ENCODE data around the gene SMARCB1. TPM values are rescaled to one million over a fixed set of nuclear protein-coding genes. Genes with fewer than 3 reads are reported as not detected.
A peak's percentile ranks its signal among the peaks of the same experiment; 100 is the strongest.

SMARCB1 gene
- total RNA-seq: 100 to 1,000 TPM; 113 to 120 TPM
- 40.4 TPM for polyA plus RNA-seq

DNA sequence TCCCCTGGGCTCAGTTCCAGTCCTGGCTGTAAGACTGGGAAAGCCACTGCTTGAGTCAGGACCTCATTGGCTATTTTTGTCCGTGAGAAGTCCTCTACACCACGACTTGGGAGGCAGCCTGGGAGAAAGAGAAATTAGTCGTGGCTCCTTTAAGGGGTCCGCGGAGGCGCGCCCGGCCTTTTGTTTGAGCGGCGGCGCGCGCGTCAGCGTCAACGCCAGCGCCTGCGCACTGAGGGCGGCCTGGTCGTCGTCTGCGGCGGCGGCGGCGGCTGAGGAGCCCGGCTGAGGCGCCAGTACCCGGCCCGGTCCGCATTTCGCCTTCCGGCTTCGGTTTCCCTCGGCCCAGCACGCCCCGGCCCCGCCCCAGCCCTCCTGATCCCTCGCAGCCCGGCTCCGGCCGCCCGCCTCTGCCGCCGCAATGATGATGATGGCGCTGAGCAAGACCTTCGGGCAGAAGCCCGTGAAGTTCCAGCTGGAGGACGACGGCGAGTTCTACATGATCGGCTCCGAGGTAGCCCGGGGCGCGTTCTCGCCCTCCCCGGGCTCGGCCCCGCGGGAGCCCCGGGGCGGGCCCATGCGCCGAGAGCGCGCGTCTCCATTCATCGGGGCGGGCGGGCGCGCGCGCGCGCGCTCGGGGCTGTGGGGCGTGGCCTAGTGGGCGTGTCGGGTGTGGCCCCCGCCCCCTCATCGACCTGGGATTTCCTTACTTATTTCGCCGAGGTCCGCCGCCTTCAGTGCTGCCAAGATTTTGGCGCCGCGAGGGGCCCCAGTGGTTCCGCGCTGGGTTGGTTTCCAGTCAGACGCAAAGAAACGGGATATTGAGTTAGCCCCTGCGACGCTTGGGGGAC lies at the start of gene SMARCB1:
Gene SMARCB1, plus strand, starts transcription at position 215 of the 848 bp plus-strand sequence. Its CDS starts 204 bp downstream, at position 419.
- Histone ChIP-seq H3K9me3 (ENCODE audit: low read length) (no peaks in the 10 kb centered on the region), H3K27me3 (ENCODE audit: insufficient read depth, low read length, poor library complexity, severe bottlenecking) (no peaks in the 10 kb centered on the region), H3K4me3 (ENCODE audit: low read length) (peak within 1 kb of the TSS; percentile 72), H3K27ac (ENCODE audit: low read depth, low read length) (peak within 1 kb of the TSS; percentile 87), H3K4me1 (ENCODE audit: insufficient read depth, low read length) (peaks cover 30% of the 10 kb centered on the region), H3K36me3 (ENCODE audit: insufficient read depth, low read length) (peaks cover 6% of the 10 kb centered on the region)
- Mint-ChIP-seq H3K9me3 (no peaks in the 10 kb centered on the region), H3K4me1 (peaks cover 29 to 51% (median 30%) of the 10 kb centered on the region in 3 donors), H3K27ac (peak within 1 kb of the TSS; percentile 90 to 98 (median 93)), H3K27me3 (no peaks in the 10 kb centered on the region), H3K4me3 (peak within 1 kb of the TSS; percentile 88 to 92 (median 91)), H3K36me3 (peaks cover 0 to 17% (median 2%) of the 10 kb centered on the region in 3 donors)
- DNase-seq: peak; percentile 85 to 92 (median 86)
- ChIA-PET POLR2A (interaction anchor here (0.5 to 1.2 kb wide), 5 partner anchors 14 to 108 kb away, joined by 3 to 4 read pairs (median 4); partner anchors contain the start of genes C22orf15, MIF and MMP11), CTCF (no interaction called here)

- Mint-ChIP-seq H3K4me3 (no peak overlapping the region), H3K27ac (peak overlapping the region in 1 of 8 donors; percentile 57), H3K36me3 (peaks cover 0 to 6% (median 0%) of the 10 kb centered on the region in 3 donors), H3K9me3 (no peaks in the 10 kb centered on the region), H3K27me3 (no peaks in the 10 kb centered on the region), H3K4me1 (no peaks in the 10 kb centered on the region)
- H3K27me3 ChIP-seq (ENCODE audit: insufficient read depth, low read length, poor library complexity, severe bottlenecking): no peaks in the 10 kb centered on the region
- no peak for DNase-seq
- H3K9me3 ChIP-seq (ENCODE audit: low read length): no peaks in the 10 kb centered on the region
- no peak overlapping the region for H3K27ac ChIP-seq (ENCODE audit: low read depth, low read length)
- ChIA-PET CTCF (interaction anchor here (0.7 to 1.3 kb wide), 4 partner anchors 10 to 518 kb away, joined by 3 to 4 read pairs (median 3); no protein-coding TSS in a partner anchor), POLR2A (no interaction called here)
- no peaks in the 10 kb centered on the region for H3K4me1 ChIP-seq (ENCODE audit: insufficient read depth, low read length)
- H3K4me3 ChIP-seq (ENCODE audit: low read length): no peak overlapping the region
- peaks cover 1% of the 10 kb centered on the region for H3K36me3 ChIP-seq (ENCODE audit: insufficient read depth, low read length)
These were observed 49.1 kb upstream of the SMARCB1 start for GRCh38 chr22:23737696-23738095.

DNA sequence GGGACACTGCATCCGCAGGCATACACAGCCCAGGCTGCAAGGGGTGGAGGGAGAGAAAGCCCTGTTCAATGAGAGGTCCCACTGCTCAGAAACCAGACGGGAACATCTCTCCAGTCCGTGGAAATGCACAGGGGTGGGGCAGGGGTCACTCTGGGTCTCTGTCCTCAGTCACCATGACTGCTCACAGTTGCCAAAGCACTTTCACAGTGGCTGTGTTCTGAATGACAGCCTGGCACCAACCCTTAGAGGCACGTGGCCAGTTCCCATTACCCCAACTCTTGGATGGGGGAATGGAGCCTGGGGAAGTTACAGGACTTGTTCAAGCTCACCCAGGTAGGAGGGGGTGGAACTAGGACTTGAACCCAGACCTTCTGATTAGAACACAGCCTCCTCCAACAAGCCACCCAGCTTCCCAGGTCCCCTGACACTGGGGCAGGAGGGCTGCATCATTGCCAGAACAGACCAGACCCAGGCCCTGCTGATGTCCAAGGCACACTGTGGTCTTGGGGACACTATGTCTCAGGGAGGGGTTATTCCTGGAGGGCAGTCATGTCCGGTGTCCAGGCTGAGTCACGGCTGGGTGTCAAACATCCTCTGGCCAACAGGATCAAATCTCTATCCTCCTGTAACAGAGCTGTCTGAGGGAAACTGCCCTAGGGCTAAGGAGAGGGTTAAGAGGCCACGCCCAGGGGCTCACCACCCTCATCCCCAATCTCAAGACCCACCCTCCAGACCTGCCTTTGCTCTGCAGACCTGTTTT lies 44.1 kb upstream of the SMARCB1 start:
- Histone ChIP-seq H3K27me3 (ENCODE audit: insufficient read depth, low read length, poor library complexity, severe bottlenecking) (no peaks in the 10 kb centered on the region), H3K27ac (ENCODE audit: low read depth, low read length) (no peak overlapping the region), H3K9me3 (ENCODE audit: low read length) (no peaks in the 10 kb centered on the region), H3K4me3 (ENCODE audit: low read length) (no peak overlapping the region), H3K36me3 (ENCODE audit: insufficient read depth, low read length) (peaks cover 14% of the 10 kb centered on the region), H3K4me1 (ENCODE audit: insufficient read depth, low read length) (no peaks in the 10 kb centered on the region)
- Mint-ChIP-seq H3K27me3 (no peaks in the 10 kb centered on the region), H3K36me3 (peaks cover 20 to 32% (median 20%) of the 10 kb centered on the region in 3 donors), H3K9me3 (peaks cover 2 to 10% (median 7%) of the 10 kb centered on the region in 5 donors), H3K4me1 (peaks cover 5 to 9% (median 7%) of the 10 kb centered on the region in 3 donors), H3K27ac (peak overlapping the region in 1 of 8 donors; percentile 81), H3K4me3 (no peak overlapping the region)
- CTCF ChIA-PET: no interaction called here
- POLR2A ChIA-PET: no interaction called here
- DNase-seq: no peak

DNA sequence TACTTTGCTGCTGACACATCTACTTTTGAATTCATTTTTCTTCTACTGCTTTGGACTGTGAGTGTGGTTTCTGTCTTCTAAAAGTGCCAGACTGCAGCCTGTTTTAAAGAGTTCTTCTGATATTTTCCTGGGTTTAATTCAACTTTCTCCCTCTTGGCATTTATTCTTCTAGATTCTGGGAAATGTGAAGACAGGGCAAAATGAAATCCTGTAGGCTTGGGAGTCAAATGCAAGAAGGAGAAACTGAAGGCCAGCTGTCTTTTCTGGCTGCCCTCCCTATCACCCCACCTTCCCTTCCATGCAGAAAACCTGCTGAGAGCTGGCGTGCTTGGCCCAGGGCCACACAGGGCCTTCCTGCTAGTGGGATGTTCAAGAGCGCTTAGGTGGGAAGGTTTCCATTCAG lies 43.5 kb upstream of the SMARCB1 start:
- Mint-ChIP-seq H3K27ac (peak overlapping the region in 1 of 8 donors; percentile 81), H3K4me1 (peaks cover 5 to 9% (median 7%) of the 10 kb centered on the region in 3 donors), H3K27me3 (no peaks in the 10 kb centered on the region), H3K4me3 (no peak overlapping the region), H3K9me3 (peaks cover 2 to 10% (median 7%) of the 10 kb centered on the region in 5 donors), H3K36me3 (peaks cover 20 to 32% (median 20%) of the 10 kb centered on the region in 3 donors)
- Histone ChIP-seq H3K9me3 (ENCODE audit: low read length) (no peaks in the 10 kb centered on the region), H3K4me1 (ENCODE audit: insufficient read depth, low read length) (no peaks in the 10 kb centered on the region), H3K27me3 (ENCODE audit: insufficient read depth, low read length, poor library complexity, severe bottlenecking) (no peaks in the 10 kb centered on the region), H3K4me3 (ENCODE audit: low read length) (no peak overlapping the region), H3K27ac (ENCODE audit: low read depth, low read length) (no peak overlapping the region), H3K36me3 (ENCODE audit: insufficient read depth, low read length) (peaks cover 14% of the 10 kb centered on the region)
- ChIA-PET POLR2A (no interaction called here), CTCF (no interaction called here)
- no peak for DNase-seq

DNA sequence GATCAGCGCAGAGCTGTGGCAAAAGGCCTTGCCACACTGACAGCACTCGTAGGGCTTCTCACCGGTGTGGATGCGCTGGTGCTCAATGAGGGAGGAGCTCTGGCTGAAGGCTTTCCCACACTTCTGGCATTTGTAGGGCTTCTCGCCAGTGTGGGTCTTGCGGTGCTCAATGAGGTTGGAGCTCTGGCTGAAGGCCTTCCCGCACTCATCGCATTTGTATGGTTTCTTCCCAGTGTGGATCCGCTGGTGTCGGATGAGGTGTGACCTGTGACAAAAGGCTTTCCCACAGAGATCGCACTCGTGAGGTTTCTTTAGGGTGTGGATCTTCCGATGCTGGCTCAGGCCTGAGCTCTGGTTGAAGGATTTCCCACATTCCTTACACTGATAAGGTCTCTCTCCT lies 42.8 kb upstream of the SMARCB1 start:
- CTCF ChIA-PET: no interaction called here
- Mint-ChIP-seq H3K9me3 (peaks cover 2 to 10% (median 7%) of the 10 kb centered on the region in 5 donors), H3K36me3 (peaks cover 20 to 32% (median 20%) of the 10 kb centered on the region in 3 donors), H3K27me3 (no peaks in the 10 kb centered on the region), H3K4me3 (no peak overlapping the region), H3K4me1 (peaks cover 5 to 9% (median 7%) of the 10 kb centered on the region in 3 donors), H3K27ac (no peak overlapping the region)
- Histone ChIP-seq H3K4me3 (ENCODE audit: low read length) (no peak overlapping the region), H3K27ac (ENCODE audit: low read depth, low read length) (no peak overlapping the region), H3K36me3 (ENCODE audit: insufficient read depth, low read length) (peaks cover 14% of the 10 kb centered on the region), H3K4me1 (ENCODE audit: insufficient read depth, low read length) (no peaks in the 10 kb centered on the region), H3K27me3 (ENCODE audit: insufficient read depth, low read length, poor library complexity, severe bottlenecking) (no peaks in the 10 kb centered on the region), H3K9me3 (ENCODE audit: low read length) (no peaks in the 10 kb centered on the region)
- DNase-seq: no peak
- POLR2A ChIA-PET: no interaction called here

GRCh38 chr22:23744485-23744884 lies 42.3 kb upstream of the SMARCB1 start:
- Mint-ChIP-seq H3K9me3 (peaks cover 2 to 10% (median 7%) of the 10 kb centered on the region in 5 donors), H3K27me3 (no peaks in the 10 kb centered on the region), H3K36me3 (peaks cover 20 to 32% (median 20%) of the 10 kb centered on the region in 3 donors), H3K27ac (no peak overlapping the region), H3K4me1 (peaks cover 5 to 9% (median 7%) of the 10 kb centered on the region in 3 donors), H3K4me3 (no peak overlapping the region)
- Histone ChIP-seq H3K27ac (ENCODE audit: low read depth, low read length) (no peak overlapping the region), H3K27me3 (ENCODE audit: insufficient read depth, low read length, poor library complexity, severe bottlenecking) (no peaks in the 10 kb centered on the region), H3K36me3 (ENCODE audit: insufficient read depth, low read length) (peaks cover 14% of the 10 kb centered on the region), H3K4me3 (ENCODE audit: low read length) (no peak overlapping the region), H3K4me1 (ENCODE audit: insufficient read depth, low read length) (no peaks in the 10 kb centered on the region), H3K9me3 (ENCODE audit: low read length) (no peaks in the 10 kb centered on the region)
- no peak for DNase-seq
- ChIA-PET POLR2A (no interaction called here), CTCF (no interaction called here)

- Mint-ChIP-seq H3K27ac (peak overlapping the region in 3 of 8 donors; percentile 38 to 82 (median 68)), H3K4me1 (peaks cover 14 to 21% (median 17%) of the 10 kb centered on the region in 3 donors), H3K27me3 (no peaks in the 10 kb centered on the region), H3K4me3 (peak overlapping the region in 1 of 7 donors; percentile 49), H3K9me3 (peaks cover 2 to 10% (median 7%) of the 10 kb centered on the region in 5 donors), H3K36me3 (peaks cover 20 to 32% (median 23%) of the 10 kb centered on the region in 3 donors)
- CTCF ChIA-PET: no interaction called here
- Histone ChIP-seq H3K9me3 (ENCODE audit: low read length) (no peaks in the 10 kb centered on the region), H3K36me3 (ENCODE audit: insufficient read depth, low read length) (peaks cover 14% of the 10 kb centered on the region), H3K27ac (ENCODE audit: low read depth, low read length) (no peak overlapping the region), H3K4me1 (ENCODE audit: insufficient read depth, low read length) (peaks cover 7% of the 10 kb centered on the region), H3K4me3 (ENCODE audit: low read length) (no peak overlapping the region), H3K27me3 (ENCODE audit: insufficient read depth, low read length, poor library complexity, severe bottlenecking) (no peaks in the 10 kb centered on the region)
- DNase-seq: no peak
- POLR2A ChIA-PET: no interaction called here
These were observed 41.0 kb upstream of the SMARCB1 start for GRCh38 chr22:23745791-23746190.

Measured in CD8-positive, alpha-beta memory T cell (primary cell).